HG03442 (cell line): ENCODE measurements around the gene PRRG1.
"Not testable (repeated sequence)": the region's sequence is repeated elsewhere in the genome, so short reads cannot be mapped to it uniquely, and the experiment has no call there.

Experiments used
- ATAC-seq: cut with Tn5 transposase; IDR thresholded peaks from one replicate; pipeline ENCODE4 v1.9.1; 2021; ENCODE audit warnings: mild to moderate bottlenecking, moderate library complexity; ENCODE audit not compliant: unreplicated experiment

The PRRG1 gene

DNA sequence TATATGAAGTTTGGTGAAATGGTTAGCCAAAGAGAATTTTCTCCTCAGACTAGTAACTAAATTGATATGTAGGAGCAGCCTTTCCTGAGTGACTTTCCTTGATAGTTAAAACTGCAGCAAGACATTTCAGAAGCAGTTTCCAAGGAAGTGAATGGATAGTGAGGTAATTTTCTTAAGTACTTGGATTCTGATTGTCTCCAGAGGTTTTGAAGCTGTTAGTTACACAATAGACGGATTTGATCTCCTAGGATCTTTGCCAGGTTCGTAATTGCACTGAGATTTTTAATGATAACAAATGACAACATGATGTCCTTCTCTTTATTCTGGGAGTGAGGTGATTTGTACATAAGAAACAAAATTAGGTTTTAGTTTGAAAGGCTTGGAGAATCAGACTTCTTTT lies 29.2 kb downstream of the PRRG1 start:
- no peak for ATAC-seq

DNA sequence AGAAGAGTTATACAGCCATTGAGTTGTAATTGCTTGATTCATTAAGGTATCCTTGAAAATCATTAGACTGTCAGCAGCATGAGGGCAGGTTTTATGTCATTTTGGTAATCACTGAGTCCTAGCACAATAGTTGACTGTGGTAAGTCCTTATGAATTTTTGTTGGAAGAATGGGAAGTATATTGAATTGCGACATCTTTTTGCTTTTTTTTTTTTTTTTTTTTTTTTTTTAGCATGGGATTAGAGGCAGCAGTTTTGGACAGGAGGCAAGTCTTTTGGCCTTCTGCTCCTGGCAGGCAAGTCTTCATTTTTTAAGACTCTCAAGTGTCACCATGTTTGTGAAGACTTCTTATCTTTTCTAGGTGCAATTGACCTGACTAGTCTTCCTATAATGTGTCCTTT lies 29.7 kb downstream of the PRRG1 start:
- no peak for ATAC-seq

DNA sequence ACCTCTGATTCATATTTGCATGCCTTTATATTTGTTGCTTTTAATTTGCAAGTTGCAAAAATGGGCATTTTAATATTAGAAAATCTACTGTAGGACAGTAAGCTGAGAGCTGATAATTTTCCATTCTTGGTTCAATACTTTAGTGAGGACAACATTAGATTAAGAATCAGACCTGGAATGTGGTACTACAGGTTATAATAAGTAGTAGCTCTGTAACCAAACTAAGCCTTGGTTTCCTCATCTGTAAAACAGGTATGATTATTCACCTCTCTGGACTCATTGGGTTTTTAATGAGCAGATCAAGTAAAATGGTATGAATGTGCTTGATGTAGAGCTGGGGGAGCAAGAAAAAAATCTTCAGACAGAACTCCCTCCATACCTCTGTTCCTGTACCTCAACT lies 31.1 kb downstream of the PRRG1 start:
- no peak for ATAC-seq

DNA sequence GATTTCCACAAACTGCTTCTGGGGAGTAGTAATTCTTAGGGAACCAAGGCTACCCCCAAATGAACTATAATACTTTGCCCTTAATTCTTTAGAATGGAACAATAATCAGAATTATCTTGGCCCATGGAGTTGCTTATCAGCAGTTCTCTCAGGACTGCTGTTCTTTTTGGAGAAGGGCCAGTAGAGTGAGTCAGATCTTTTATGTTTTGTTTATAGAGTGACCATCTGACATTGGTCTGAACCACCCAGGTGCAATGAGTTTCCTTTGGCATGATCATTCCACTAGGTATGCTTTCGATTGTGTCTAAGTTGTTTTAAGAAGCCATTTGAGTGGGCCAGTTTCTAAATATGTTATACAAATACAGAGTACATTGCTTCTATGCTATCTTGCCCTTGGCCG lies 31.8 kb downstream of the PRRG1 start:
- no peak for ATAC-seq

DNA sequence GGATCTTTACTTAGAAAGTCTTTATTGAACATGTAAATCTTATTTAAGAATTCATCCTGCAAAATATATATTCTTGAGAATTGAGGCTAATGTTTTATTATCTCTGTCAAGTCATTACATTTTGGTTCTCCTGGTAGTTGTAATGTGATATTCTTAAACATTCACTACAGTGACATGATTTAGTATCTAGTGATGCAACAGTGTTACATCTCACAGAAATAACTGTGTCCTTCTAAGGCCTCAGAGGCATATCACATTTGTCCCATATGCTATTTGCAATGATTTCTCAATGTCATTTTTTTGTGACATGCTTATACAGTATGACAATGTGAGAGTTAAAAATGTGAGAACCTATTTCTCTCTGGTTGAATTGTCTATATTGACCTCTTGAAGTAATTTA lies 34.1 kb downstream of the PRRG1 start:
- no peak for ATAC-seq

DNA sequence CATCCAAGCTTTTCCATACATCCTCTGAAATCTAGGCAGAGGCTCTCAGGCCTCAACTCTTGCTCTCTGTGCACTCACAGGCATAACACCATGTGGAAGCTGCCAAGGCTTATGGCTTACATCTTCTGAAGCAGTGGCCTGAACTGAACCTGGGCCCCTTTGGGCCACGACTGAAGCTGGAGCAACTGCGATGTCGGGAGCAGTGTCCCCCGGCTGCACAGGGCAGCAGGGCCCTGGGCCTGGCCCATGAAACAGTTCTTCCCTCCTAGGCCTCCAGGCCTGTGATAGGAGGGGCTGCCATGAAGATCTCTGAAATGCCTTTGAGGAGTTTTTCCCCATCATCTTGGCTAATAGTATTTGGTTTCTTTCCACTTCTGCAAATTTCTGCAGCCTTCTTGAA lies 39.2 kb downstream of the PRRG1 start:
- ATAC-seq, result no peak

DNA sequence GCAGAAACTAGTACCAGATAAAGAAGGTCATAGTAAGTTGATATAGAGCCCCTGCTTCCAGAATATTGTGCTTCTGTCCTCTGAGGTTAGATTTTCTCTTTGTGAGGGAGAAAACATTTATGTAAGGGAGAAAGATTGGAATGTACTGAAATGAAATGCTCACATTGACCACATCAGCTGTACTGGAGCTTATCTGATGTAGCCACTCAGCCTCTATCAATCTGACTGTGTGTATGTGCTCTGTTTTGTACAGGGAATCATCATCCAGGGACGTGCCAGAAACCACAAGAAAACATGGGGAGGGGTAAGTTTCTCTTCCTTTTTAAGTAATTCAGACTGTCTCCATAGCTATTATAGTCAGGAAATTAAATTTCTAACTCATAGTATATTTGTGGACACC lies 56.8 kb downstream of the PRRG1 start:
- no peak for ATAC-seq

DNA sequence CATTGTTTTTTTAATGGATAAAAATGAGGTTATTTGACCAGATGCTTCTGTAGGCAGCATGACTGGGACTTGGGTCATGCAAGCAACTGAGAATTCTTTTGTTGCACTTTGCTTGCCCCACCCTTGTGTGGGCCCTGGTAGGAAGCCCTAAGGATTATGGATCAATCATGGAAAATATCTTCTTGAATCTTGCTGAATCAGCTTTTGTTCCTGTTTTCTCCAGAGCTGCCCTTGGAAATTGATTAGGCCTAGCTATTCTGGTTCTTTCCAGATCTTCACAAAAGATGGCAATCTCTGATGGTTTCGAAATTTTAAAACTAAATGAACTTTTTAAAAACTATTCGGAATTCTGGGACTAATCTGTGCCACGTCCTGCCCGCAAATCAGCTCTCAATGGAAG lies 58.6 kb downstream of the PRRG1 start:
- ATAC-seq, result no peak

DNA sequence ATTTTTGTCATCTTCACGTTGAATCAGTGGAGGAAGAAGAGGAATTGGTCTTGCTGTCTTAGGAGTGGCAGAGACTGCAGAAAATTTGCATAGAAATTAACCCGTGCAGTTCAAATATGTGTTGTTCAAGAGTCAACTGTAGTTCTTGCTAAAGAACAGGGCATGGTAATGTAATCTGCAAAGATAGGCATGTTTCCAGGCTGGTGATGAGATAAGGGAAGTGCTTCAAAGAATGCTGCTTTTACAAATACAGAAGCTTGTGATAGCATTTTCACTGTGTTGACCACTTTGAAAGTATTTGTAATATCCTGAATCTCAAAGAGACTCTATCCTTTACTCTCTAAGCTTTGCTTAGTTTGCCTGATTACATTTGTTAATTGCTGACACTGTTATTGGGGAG lies 60.1 kb downstream of the PRRG1 start:
- no peak for ATAC-seq

DNA sequence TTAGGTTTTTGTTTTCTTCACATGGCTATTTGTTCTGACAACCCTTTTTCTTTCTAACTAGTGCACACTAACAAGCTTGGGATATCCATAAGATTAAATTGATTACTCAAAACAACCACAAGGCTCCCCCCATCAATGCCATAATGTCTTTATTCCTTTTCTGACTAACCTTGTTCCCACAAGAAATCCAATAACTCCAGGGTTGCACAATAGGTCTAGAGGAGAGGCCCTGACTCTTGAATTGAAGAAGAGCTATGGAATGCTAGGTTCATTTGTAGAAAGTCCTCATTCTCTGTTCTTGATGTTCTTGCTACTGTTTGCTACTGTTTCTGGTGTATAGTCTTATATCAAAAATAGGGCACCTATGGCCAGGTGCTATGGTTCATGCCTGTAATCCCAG lies 71.0 kb downstream of the PRRG1 start:
- no peak for ATAC-seq

DNA sequence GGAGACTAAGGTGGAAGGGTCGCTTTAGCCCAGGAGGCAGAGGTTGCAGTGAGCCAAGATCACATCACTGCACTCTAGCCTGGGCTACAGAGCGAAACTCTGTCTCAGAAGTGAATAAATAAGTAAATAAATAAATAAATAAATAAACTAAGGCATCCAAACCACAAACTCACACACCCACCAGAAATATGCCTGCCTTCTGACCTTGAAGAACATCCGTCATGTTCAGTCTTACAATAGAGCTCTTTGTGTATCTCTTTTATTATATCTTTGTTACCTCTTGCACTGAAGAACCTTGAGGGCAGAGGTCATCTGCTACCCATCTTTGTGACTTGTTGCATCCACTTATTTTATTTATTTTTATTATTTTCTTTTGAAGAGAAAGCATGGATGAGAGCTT lies 71.6 kb downstream of the PRRG1 start:
- no peak for ATAC-seq

DNA sequence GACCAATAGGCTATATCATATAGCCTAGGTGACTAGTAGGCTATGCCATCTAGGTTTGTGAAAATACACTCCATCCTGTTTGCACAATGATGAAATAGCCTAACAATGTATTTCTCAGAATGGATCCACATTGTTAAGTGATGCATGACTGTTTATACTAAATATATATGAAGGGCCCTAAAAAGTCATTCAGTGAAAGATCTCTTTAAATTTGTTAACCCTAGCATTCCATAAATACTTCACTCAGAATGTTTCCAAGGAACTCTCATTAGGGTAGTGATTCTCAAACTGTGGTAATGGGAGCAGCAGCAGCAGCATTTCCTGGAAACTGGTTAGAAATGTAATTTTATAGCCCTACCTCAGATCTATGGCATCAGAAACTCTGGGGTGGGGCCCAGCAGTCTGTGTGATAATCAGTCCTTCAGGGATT lies 74.9 kb downstream of the PRRG1 start:
- no peak for ATAC-seq

DNA sequence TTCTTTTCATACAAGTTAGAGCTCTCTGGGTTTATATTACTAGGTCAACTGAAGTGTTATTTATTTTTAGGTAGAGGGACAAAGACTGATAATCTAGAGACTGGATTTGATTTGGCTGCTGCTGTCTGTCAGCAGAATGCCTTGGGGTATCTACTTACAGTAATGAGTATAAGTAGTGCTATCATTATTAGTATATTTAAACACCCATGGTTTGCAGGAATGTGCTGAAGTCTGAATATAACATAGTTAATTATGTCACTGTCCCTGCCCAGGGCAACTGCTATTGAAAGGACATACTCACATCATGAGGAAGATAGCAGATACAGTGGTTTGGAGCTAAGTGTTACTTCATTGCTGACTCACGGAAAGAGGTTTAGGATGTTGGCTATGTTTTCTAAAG lies 76.2 kb downstream of the PRRG1 start:
- ATAC-seq, result no peak

DNA sequence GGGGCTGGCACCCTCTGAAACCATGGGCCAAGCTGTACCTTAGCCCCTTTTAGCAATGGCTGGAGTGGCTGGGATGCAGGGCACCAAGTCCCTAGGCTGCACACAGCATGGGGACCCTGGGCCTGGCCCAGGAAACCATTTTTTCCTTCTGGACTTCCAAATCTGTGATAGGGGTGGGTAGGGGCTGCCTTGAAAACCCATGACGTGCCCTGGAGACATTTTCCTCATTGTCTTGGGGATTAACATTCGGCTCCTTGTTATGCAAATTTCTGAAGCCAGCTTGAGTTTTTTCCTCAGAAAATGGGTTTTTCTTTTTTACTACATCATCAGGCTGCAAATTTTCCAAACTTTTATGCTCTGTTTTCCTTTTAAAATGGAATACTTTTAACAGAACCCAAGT lies 79.8 kb downstream of the PRRG1 start:
- ATAC-seq, result not testable (repeated sequence)

DNA sequence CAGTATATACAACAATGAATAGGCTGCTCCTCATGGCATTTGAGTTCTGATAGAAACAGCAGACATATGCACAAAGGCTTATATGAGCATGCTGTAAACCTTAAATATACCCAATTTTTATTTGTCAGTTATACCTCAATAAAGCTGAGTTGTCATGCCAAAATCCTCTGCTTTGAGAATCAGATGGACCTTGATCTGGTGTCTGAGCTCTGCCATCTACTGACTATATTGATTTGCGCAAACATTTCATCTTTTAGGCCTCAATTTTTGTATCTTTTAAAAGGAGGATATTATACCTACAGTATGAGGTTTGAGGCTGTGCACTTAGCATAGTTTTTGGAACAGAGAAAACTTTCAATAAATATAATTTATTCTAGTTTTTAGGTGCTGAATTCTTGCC lies 85.2 kb downstream of the PRRG1 start:
- ATAC-seq, result no peak

DNA sequence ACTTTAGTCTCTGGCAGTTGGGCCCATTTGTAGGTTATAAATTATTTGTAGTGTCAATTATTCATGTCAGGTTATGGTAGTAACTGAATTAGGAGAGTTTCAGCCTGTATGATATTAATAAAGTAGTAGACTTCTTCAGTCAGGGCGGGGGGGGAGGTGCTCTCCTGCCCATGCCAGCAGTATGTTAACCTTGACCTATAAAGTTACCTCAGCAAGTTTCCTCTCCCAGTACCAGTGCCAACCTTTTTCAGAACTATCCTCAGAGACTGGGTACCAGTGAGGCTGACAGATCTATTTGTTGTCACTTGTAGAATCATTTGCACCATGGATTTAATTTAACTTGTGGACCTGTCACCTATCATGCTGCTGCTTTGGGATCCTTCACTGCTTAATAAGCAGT lies 88.0 kb downstream of the PRRG1 start:
- no peak for ATAC-seq

DNA sequence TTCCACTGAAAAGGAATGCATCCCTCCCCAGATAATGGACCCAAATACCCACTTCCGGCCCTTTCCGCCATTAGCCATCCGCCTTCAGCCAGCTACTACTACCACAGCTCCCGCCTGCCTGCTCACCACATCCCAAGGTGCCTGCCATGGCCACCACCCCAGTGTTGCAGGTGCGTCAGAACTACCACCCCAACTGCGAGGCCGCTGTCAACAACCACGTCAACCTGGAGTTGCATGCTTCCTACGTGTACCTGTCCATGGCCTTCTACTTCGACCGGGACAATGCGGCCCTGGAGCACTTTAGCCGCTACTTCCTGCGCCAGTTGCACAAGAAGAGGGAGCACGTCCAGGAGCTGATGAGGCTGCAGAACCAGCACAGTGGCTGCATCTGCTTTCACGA lies 92.2 kb downstream of the PRRG1 start:
- ATAC-seq, result no peak

DNA sequence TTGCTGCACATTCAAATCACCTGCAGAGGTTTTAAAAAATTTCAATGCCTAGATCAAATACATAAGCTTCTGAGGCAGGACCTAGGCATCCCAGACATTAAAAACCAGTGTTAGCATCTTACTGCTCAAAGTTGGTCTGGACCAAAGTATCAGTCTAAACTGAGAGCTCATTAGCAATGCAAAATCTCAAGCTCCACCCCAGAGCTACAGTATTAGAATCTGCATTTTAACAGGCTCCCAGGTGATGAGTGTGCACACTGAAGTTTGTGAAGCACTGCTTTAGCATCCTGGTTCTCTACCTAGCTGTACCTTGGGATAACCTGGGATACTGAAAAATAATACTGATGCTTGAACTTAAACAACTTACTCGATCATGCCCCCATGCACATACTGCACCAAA lies 96.0 kb downstream of the PRRG1 start:
- no peak for ATAC-seq

DNA sequence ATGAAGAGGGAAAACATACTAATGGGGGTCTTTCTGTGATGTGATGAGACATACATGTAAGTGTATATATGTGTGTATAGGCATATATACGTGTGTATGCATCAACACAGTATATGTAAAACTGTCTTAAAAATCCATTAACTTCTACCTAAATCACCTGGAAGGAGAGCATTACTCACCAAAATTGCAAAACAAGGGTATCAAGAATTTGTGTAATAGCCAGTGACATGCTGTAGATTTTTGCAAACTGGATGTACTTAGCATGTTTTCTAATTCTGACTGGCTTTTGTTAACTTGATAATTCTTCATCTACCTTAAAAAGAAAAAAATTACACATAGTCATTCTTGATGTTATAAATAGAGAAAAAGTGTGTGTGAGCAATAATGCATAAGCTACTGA lies 104.7 kb downstream of the PRRG1 start:
- ATAC-seq, result no peak

DNA sequence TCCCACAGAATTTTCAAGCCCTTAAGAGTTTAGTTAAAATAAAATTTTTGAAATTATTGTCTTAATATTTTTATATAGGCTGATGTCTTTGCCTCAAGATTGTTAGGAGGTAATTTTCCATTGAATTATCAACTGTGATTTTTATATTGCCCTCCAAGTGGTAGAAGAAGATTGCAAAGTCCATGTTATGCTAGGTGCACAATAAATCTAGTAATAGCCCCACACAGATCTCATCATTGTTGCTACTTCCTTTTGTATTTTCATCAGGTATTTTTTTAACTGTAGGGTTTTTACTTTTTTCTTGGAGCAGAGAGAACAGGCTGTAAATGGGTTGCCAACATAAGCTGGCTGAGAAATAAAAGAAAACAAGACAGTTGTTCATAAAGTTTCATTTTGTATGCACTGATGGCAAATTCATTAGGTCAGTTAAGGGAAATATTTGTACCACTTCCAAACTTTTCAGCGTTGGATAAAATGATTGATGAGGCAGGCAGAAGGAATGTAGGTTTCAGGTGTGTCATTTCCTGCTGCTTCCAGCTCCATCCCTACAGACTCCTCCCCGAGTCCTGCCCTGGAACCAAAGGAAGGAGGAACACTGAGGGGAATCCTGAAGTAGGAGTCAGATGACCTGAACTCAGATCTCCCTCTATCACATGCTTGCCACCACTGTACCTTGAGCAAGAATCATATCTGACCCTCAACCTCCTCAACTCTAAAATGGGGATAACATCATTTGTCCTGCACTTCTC lies 105.5 kb downstream of the PRRG1 start:
- no peak for ATAC-seq

DNA sequence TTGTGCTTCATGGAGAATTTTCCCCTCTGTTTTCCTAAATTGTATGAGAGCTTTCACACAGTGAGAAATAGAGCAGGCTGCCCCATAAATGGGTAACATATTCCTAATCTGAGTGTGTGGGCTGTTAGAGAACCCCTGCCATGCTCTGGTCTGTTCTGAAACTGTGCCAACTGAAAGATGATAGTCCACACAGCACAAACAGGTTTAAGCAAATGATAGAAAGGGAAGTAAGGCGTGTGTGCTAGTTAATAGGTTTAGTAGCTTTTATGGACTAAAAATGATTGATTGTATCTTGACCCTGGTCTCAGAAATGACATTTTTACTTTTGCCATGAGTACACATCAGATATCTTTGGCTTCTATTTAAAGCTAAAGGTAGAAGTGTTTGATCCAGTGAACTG lies 106.2 kb downstream of the PRRG1 start:
- ATAC-seq, result no peak

DNA sequence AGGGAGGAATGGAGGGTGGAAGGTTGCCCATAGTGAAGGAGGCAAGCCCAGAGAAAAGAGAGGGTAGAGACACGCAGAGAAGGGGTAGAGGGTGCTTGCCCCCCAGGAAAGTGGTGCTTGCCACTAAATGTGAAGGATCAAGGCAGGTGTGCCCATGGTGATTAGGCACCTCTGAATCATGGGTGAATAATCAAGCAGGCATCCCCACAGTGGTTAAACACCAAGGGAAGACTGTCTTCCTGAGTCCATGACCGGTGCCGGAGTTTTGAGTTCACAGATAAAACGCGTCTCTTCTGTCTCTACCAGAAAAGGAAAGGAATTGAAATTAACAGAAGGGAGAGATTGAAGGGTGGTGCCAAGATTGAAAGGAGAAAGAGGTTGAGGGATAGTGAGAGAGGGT lies 111.1 kb downstream of the PRRG1 start:
- ATAC-seq, result not testable (repeated sequence)

DNA sequence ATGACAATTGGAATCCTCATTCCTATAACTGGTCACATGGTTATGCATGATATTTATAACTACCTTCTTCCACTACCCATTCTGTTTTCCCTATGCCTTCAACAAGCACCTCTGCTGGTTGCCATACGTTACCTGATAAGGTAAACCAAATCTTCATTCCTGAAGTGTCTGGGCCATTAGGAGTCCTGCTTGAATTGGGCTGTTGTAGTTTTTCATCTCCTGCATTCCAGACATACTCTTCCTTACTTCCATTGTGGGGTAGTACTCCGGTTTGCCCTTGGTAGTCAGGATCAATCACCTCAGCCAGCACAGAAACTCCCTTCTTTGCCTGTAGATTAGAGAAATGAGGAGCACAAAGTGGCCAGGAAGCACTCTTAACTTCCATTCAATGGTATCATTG lies 113.2 kb downstream of the PRRG1 start:
- no peak for ATAC-seq
